ENCODE results near the gene SETD1B. TPM values are rescaled to one million over a fixed set of nuclear protein-coding genes. Genes with fewer than 3 reads are reported as not detected.

Gene SETD1B
- total RNA-seq, 4 donors from 2014 or later, result 3.7 to 10.4 (median 6.6) TPM

DNA sequence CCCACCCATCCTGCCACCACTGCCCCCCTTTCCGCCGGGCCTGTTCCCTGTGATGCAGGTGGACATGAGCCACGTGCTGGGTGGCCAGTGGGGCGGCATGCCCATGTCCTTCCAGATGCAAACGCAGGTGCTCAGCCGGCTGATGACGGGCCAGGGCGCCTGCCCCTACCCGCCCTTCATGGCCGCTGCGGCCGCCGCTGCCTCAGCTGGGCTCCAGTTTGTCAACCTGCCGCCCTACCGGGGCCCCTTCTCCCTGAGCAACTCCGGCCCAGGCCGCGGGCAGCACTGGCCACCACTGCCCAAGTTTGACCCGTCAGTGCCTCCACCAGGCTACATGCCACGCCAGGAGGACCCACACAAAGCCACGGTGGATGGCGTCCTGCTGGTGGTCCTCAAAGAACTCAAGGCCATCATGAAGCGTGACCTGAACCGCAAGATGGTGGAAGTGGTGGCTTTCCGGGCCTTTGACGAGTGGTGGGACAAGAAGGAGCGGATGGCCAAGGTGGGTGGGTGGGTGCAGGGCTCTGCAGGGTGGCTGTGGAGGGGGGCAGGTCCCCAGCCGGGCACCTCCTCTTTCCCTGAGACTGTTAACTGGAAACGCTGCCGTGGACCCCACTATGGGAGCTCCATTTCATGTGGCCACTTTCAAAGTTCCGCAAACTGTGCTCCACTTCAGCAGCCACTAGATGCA, 10.8 kb downstream of the SETD1B start:
- DNase-seq (ENCODE audit: low spot score), result no peak
- TF ChIP-seq, protein P1, sequence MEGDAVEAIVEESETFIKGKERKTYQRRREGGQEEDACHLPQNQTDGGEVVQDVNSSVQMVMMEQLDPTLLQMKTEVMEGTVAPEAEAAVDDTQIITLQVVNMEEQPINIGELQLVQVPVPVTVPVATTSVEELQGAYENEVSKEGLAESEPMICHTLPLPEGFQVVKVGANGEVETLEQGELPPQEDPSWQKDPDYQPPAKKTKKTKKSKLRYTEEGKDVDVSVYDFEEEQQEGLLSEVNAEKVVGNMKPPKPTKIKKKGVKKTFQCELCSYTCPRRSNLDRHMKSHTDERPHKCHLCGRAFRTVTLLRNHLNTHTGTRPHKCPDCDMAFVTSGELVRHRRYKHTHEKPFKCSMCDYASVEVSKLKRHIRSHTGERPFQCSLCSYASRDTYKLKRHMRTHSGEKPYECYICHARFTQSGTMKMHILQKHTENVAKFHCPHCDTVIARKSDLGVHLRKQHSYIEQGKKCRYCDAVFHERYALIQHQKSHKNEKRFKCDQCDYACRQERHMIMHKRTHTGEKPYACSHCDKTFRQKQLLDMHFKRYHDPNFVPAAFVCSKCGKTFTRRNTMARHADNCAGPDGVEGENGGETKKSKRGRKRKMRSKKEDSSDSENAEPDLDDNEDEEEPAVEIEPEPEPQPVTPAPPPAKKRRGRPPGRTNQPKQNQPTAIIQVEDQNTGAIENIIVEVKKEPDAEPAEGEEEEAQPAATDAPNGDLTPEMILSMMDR (IDR thresholded peaks at IDR 0.05), result no peak
- no peak for ATAC-seq (ENCODE audit: low FRiP score)

DNA sequence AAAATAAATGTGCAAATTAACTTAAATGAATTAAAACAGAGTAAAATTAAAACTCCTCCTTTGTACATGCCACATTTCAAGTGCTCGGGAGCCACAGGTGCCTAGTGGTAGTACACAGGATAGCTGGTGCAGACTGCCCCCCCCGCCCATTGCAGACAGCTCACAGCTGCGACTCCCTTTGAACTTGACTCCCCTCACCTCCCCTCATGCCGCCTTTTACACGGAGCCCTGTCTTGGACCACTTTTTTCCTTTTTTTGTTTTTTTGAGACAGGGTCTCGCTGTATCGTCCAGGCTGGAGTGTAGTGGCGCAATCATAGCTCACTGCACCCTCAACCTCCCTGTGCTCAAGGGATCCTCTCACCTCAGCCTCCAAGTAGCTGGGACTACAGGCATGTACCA, 11.5 kb downstream of the SETD1B start:
- TF ChIP-seq, protein P1 (IDR thresholded peaks at IDR 0.05), result no peak
- no peak for ATAC-seq (ENCODE audit: low FRiP score)

GRCh38 chr12:121816925-121817647, 13.3 kb downstream of the SETD1B start:
- ATAC-seq (ENCODE audit: low FRiP score), result no peak
- DNase-seq (ENCODE audit: low spot score), result no peak
- TF ChIP-seq, protein P1 (IDR thresholded peaks at IDR 0.05), result no peak

More for the DNA sequence above, 11.5 kb downstream of the SETD1B start:
- no peak for DNase-seq (ENCODE audit: low spot score)

DNA sequence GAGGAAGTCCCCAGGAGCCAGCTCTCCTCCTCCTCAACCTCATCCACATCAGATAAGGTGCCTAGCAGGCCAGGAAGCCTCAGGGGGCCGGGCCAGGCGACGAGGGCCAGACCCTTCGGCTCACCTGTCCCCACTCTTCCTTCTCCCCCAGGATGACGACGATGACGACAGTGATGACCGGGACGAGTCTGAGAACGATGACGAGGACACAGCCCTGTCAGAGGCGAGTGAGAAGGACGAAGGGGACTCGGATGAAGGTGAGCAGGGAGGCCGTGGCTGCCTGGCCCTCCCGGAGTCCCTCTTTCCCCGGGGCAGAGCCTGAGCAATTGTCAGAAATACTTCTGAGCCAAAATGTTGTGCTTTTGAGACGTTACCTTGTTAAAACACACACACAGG, 13.8 kb downstream of the SETD1B start:
- TF ChIP-seq, protein P1 (IDR thresholded peaks at IDR 0.05), result no peak
- ATAC-seq (ENCODE audit: low FRiP score), result no peak
- no peak for DNase-seq (ENCODE audit: low spot score)

DNA sequence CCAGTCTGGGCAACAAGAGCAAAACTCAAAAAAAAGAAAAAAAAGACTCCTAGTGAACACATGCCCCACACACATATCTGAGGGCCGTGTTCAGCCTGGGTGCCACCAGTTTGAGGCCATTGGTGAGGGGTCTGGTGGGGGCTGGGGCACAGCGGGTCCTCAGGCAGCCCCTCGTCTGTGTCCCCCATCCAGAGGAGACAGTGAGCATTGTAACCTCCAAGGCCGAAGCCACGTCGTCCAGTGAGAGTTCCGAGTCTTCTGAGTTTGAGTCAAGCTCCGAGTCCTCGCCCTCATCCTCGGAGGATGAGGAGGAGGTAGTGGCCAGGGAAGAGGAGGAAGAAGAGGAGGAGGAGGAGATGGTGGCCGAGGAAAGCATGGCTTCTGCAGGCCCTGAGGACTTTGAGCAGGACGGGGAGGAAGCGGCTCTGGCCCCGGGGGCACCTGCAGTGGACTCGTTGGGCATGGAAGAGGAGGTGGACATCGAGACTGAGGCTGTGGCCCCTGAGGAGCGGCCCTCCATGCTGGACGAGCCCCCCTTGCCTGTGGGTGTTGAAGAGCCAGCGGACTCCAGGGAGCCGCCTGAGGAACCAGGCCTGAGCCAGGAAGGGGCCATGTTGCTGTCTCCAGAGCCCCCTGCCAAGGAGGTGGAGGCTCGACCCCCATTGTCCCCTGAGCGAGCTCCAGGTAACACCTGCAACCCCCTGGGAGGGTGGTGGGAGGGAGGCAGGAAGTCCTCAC, 15.6 kb downstream of the SETD1B start:
- TF ChIP-seq, protein P1 (IDR thresholded peaks at IDR 0.05), result no peak
- no peak for DNase-seq (ENCODE audit: low spot score)

DNA sequence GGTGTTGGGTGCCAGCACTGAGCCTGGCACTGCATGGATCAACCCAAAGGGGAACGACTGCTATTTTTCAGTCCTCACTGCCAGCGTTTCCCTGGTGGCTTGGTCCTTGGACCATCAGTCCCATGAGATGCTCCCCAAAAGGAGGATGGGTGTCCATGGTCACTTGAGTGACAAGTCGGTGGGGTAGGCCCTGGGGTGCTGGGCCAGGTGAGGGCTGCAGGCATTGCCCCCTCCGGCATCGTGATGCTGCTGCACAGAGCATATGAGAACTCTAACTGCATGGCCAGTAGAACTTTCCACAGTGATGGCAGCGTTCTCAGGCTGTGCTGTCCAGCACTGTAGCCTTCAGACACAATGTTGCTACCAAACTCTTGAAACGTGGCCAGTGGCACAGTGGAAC, 16.2 kb downstream of the SETD1B start:
- DNase-seq (ENCODE audit: low spot score), result no peak
- TF ChIP-seq, protein P1 (IDR thresholded peaks at IDR 0.05), result no peak
- no peak for ATAC-seq (ENCODE audit: low FRiP score)

More for the DNA sequence above, 15.6 kb downstream of the SETD1B start:
- ATAC-seq (ENCODE audit: low FRiP score), result no peak
